WI38 (cell line): ENCODE measurements around the gene ZNF865.

ENCODE experiments used
- H3K4me3 ChIP-seq: 2 replicates; pipeline ENCODE4 v1.5.1; 2011; ENCODE audit warnings: low read depth, mild to moderate bottlenecking, control low read depth, low read length
- CTCF ChIP-seq: IDR thresholded peaks from 2 replicates; pipeline ENCODE4 v1.5.1; 2012; ENCODE audit warnings: low read depth, mild to moderate bottlenecking, control low read depth, low read length

Gene ZNF865

GRCh38 chr19:55645512-55645881 lies 40.0 kb downstream of the ZNF865 start:
- H3K4me3 ChIP-seq, result no peak overlapping the region
- TF ChIP-seq CTCF, result no peak

- no peak for TF ChIP-seq CTCF
- peak overlapping the region; percentile 73 for H3K4me3 ChIP-seq
Observed at GRCh38 chr19:55646889-55647731, 41.7 kb downstream of the ZNF865 start.

GRCh38 chr19:55647732-55648584 lies 42.5 kb downstream of the ZNF865 start, which contains the start of gene CCDC106:
Gene CCDC106, plus strand, starts transcription at chr19:55648212. Its CDS starts 835 bp downstream, at chr19:55649047.
- H3K4me3 ChIP-seq, result peak within 1 kb of the TSS; percentile 73
- TF ChIP-seq CTCF, result no peak

GRCh38 chr19:55648585-55649267 lies 43.3 kb downstream of the ZNF865 start:
- no peak for TF ChIP-seq CTCF

GRCh38 chr19:55649268-55650125 lies 44.0 kb downstream of the ZNF865 start:
- TF ChIP-seq CTCF, result no peak
- H3K4me3 ChIP-seq, result no peak overlapping the region

More at GRCh38 chr19:55648585-55649267, 43.3 kb downstream of the ZNF865 start:
- H3K4me3 ChIP-seq, result peak overlapping the region; percentile 73

GRCh38 chr19:55650126-55650557 lies 44.7 kb downstream of the ZNF865 start:
- no peak overlapping the region for H3K4me3 ChIP-seq
- TF ChIP-seq CTCF, result no peak
